HG03442 (cell line): Measurements from ENCODE around the gene EPB41L4A.

ENCODE experiments used
- ATAC-seq: cut with Tn5 transposase; IDR thresholded peaks from one replicate; pipeline ENCODE4 v1.9.1; 2021; ENCODE audit warnings: mild to moderate bottlenecking, moderate library complexity; ENCODE audit not compliant: unreplicated experiment

Gene EPB41L4A

GRCh38 chr5:112316006-112316405 is 103.1 kb downstream of the EPB41L4A start:
- no peak for ATAC-seq

DNA sequence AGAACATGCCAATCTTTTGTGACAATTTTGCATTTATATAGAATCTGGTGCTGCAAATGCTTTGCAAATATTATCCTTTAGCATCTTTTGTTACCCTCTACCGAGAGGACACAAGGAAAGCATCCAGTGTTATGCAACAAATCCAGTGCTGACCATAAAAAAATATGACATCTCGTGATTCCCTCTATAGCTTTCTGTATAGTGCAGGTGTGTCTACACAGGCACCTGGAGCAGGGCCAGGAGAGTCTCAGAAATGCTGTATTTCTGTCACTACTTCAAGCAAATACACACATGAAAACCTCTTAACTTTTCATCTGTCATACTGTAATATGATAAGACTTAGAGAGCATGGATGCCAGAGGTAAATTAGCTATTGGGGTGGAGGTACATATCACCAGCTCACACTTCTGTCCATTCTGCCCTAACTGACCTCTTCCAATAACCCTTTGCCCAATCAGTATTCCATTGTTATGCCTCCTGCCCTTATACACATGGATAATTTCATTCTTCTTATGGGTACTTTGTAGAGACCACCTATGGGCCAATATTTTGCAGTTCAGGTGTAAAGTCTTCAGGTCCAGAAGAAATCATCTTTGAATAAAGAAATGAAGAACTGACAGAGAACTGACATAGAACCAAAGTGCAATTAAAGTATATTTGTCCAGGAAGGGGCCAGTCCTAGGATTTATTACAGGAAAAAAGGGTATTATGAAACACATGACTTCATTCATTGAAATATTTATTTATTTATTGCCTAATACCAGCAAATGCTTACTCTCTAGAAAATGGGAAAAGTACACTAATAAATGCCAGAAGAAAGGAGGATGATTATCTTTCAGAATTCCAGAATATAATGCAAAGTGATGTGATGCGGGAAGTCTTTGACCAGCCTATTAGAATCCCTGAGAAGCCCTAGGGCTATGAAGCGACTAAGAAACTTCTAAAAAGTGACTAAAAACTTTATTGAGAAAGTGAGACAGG is 106.5 kb downstream of the EPB41L4A start:
- no peak for ATAC-seq

DNA sequence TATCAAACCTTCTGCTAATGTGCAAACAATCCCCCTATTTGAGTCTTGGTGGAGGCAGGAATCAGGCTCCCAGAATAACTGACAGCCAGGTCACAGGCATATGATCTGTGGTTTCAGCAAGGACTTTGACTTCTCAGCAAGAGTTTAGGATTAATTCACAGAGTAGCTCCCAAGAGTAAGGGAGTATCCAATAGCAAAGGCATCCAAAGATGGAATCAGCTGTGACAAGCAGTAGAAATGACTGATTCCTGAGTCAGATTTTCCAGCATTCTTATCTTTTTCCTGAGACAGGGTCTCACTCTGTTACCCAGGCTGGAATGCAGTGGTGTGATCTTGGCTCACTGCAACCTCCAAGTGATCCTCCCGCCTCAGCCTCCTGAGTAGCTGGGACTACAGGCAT is 108.3 kb downstream of the EPB41L4A start:
- ATAC-seq, result no peak

DNA sequence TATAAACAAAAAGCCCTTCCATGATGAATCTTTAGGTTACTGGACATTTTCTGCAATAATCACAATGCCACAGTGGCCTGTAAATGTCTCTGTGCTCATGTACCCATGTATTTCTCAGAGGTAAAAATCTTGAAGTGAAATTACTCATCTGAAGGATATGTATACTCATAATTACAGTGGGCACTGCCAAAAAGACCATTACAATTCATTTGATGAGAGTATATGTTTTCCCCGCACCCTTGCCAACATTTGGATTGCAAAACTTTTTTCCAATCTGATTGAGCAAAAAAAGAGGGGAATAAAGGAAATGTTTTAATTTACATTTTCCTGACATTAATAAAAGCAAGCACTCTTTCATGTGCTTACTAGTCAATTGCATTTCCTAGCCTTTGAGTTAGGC is 110.5 kb downstream of the EPB41L4A start:
- no peak for ATAC-seq

GRCh38 chr5:112306956-112307355 is 112.1 kb downstream of the EPB41L4A start:
- no peak for ATAC-seq

DNA sequence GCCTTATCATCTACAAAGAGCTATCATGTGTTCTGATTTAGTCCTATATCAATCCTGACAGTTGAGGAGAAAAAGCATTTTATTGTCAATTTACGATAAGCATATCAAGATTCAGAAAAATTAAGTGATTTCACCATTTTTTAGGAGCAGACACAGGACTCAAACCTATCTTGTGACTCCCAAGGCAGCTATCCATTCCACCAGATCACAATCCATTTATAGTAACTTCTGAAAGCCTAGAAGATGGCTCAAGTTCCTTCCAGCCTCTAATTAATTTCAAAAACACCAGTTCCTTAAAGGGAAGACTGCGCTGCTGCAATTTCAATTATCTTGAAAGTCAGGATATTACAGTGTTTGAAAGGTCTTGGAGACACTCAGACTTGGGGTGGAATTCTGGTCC is 114.3 kb downstream of the EPB41L4A start:
- no peak for ATAC-seq

GRCh38 chr5:112303685-112304084 is 115.4 kb downstream of the EPB41L4A start:
- ATAC-seq, result no peak

- no peak for ATAC-seq
Observed at GRCh38 chr5:112294126-112294525, 125.0 kb downstream of the EPB41L4A start.

- ATAC-seq, result no peak
Observed at GRCh38 chr5:112293587-112293986, 125.5 kb downstream of the EPB41L4A start.

- no peak for ATAC-seq
Observed at GRCh38 chr5:112290691-112291090, 128.4 kb downstream of the EPB41L4A start.

DNA sequence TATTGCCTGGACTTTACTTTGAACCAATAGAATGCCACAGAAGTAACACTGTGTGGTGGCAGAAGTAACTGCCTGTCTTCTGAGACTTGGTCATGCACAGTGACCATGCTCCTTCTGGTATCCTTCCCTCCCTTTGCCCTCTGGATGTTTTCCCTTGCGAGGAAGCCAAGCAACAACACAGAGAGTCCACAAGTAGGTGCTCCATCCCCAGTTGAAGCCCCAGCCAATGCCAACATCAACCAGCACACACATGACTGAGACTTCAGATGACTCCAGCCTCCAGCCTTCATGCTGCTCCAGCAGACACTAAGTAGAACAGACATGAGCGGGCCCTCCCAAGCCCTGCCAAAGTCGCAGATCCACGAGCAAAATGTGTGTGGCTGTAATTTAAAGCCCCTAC is 129.6 kb downstream of the EPB41L4A start:
- no peak for ATAC-seq

GRCh38 chr5:112283943-112284929 is 134.8 kb downstream of the EPB41L4A start:
- no peak for ATAC-seq

DNA sequence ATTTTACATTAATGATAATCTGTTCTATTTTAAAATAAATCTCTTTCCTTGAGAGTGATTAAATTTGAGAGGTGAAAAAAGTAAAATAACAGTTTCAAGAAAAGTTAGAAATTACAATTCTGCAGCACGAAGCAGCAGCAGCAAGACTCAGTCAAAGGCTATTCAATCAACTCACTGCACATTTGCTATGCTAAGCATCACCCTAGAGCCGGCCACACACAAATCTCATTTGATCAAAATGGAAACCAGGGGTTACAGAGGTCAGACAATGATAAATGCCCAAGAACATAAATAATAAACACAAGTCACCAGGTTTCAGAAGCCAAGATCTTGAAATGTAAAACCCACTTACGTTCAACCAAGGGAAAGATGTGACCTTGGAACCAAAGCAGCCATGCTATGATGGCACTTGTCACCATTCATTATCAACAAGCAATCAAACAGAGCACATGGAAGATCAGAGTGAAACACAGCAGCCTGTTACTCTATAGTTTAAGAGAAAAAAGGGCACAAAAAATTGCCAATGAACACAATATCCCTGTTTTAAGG is 136.0 kb downstream of the EPB41L4A start:
- ATAC-seq, result no peak

DNA sequence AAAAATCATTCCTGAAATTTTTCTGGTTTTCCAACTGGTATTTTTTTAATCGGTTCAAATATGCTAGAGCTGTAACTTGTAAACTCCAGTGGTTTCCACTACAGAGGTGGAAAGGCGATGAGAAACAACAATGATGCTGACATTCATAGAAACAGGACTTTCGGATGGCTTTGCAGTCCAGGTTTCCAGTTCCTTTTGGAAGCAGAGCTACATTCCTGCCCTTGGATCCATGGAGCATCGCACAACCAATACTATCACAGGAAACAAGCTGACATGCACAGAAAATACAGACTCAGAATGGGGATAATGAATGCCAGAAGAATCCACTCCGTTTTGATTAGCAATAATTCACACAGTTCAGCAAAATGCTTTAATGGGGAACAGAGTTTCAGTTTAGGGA is 140.0 kb downstream of the EPB41L4A start:
- ATAC-seq, result no peak

DNA sequence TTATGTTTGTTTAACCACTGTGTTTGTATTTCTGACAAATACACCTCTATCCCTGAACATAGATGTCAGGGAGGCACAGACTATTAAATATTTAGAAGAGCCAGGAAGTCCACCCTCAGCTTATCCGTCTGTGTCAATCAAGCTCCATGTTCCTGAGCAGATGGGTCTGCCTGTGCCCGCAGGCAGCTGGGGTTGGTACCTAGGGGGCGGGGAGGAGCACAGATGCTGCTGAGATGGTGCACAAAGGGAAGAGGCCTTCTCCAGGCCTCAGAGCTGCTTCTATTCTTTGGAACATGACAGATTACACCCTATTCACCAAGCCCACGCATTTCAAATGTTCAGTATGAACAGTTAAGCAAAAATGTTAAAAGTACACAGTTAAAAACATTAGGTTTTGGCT is 142.1 kb downstream of the EPB41L4A start:
- no peak for ATAC-seq

DNA sequence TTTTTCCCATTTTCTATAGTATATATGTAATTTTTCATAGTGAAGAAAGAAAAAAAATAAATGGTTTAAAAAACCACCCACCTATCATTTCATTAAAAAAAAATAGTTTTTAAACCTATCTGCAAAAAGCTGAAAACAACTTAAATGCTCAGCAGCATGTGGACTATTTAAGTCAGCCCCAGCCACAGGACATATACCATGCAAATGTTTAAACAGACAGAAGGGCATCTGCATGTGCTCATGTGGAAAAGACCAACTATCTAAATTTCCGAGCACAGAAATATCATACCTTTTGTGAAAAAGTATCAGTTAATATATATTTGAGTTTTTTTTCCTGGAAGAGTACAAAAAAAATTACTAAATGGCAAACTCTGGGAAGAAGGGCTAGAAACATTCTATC is 143.4 kb downstream of the EPB41L4A start:
- no peak for ATAC-seq

GRCh38 chr5:112270299-112271293 is 148.5 kb downstream of the EPB41L4A start:
- ATAC-seq, result peak; percentile 55

GRCh38 chr5:112267231-112267630 is 151.8 kb downstream of the EPB41L4A start:
- ATAC-seq, result no peak

DNA sequence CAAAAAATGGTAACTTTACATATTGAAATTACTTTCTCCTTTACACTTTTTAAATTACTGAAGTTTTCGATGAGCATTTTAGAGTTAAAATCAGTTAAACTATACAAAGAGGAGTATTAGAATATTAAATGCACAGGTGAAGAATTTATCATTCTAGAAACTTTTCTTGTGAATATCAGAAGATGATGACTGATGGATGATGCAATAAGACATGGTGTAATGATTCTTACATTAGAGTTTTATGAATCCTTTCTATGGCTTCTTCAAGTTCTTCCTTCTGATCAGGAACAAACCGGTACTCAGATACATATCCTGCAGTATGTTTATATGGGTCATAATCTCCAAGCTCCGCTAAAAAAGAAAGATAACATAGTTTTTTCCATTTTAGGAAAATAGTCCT is 154.4 kb downstream of the EPB41L4A start:
- ATAC-seq, result no peak

- no peak for ATAC-seq
Observed at GRCh38 chr5:112264151-112264550, 154.9 kb downstream of the EPB41L4A start.
